Mesenteric fat pad (tissue), 1 donor: ENCODE data around the gene UBE2Q2. TPM values are rescaled to one million over a fixed set of nuclear protein-coding genes. Genes with fewer than 3 reads are reported as not detected.
A peak's percentile ranks its signal among the peaks of the same experiment; 100 is the strongest.
"Not testable (repeated sequence)": the region's sequence is repeated elsewhere in the genome, so short reads cannot be mapped to it uniquely, and the experiment has no call there.

ENCODE experiments used
- DNase-seq: peaks from one replicate; pipeline ENCODE4 v3.0.0-alpha.2; 2020; ENCODE audit warnings: low spot score
- total RNA-seq: library from RNA; stranded (reverse); fragmentation: NEBNext Ultra II Directional; extraction: Animal tissue kit (Norgen Biotek cat#: 25700); gene quantifications from one replicate; pipeline ENCODE4 v1.2.1, GENCODE V29; 2021
- donor health status: DM: yes; HTN: yes; CAD: no.

UBE2Q2 gene
- total RNA-seq, 1 donor from 2014 or later: 34.4 TPM

DNA sequence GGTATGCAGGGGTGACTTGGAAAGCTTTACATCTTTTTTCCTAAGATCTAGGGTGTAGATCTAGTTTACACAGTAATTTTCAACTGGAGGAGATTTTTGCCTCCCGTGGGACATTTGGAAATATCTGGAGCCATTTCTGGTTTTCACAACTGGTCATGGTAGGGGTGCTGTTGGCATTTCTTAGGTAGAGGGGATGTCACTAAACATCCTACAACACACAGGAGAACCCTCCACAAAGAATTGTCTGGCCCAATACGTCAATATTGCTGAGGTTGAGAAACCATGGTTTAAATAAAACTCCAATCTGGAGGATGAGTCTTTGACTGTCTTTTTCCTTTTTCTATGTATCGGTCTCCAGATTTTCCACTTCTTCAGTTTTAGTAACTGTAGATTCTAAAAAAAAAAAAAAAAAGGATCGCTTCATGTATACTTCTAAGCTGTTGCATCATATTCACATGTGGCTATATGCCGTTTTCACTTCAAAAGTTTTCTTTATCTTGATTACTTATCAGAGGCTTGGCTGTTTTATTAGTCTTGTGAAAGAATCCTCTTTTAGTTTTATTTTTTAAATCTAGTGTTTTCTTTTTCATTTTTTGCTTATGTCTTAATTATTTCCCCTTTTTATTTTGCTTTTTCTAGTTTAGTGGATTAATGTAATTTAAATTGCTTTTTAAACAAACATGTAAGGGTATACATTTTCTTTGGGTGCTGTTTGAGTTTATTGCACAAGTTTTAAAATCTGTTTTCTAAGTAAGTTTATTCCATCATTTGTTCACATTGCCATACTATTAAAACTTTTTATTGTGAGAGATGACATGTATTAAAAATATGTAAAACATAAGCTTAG is 21.2 kb downstream of the UBE2Q2 start:
- no peak for DNase-seq

- not testable (repeated sequence) for DNase-seq
These were observed 22.8 kb downstream of the UBE2Q2 start for GRCh38 chr15:75866045-75866444.

DNA sequence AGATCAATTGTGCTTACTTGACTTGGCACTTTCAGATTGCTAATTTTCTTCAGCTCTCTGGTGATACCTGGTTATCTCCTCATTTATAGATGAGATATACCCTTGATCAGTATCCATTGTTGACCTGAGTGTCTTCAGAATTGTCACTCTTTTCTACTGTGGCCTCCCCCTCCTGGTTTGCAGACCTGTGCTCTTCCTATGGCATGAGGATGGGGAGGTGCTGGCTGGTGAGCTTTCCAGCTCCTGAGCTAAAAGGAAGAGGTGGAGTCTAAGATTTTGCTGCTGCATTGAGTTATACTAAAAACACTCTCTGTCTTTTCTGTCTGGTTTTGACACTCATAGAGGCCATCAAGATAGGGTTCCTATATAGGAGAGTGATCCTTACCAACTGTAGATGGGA is 23.7 kb downstream of the UBE2Q2 start:
- no peak for DNase-seq

DNA sequence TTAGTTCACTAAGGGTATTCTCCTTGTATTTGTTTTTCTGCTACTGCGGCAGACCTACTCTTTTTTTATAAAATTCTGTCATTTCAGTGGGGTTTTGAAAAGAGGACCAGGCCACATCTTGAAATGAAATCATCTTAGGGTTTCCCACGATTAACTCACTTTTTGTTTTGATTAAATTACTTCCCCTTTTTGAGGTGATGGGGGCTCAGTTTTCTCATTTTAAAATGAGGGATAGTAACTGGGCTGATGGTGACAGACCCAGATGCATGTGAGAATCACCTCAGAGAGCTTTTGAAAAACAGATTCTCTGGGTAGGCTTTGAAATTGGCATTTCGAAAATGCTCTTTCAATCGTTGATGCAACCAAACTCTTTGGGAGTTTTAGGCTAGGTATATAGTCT is 24.2 kb downstream of the UBE2Q2 start:
- DNase-seq: no peak

GRCh38 chr15:75868019-75868418 is 24.8 kb downstream of the UBE2Q2 start:
- no peak for DNase-seq

DNA sequence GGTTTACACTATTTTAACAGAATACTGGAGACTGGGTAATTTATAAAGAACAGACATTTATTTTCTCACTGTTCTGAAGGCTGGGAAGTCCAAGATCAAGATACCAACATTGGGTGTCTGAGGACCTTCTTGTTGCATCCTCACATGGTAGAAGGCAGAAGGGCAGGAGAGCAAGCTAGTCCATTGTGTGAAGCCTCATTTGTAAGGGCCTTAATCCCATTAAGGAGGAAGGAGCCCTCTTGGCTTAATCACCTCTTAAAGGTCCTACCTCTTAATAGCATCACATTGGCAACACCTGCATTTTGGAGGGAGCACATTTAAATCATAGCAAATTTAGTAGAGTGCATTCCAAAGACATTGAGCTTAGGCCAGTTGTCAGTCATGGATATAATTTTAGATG is 26.2 kb downstream of the UBE2Q2 start:
- no peak for DNase-seq

DNA sequence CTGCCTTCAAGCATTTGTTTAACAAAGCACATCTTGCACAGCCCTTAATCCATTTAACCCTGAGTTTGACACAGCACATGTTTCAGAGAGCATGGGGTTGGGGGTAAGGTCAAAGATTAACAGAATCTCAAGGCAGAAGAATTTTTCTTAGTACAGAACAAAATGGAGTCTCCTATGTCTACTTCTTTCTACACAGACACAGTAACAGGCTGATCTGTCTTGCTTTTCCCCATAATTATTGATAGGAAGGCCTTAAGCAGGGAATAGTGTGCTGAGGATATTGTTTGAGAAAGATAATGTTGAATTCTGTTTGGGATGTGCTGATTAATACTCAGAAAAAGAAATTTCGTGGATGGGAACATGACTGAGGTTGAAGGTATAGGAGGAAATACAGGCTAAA is 28.3 kb downstream of the UBE2Q2 start:
- not testable (repeated sequence) for DNase-seq

DNA sequence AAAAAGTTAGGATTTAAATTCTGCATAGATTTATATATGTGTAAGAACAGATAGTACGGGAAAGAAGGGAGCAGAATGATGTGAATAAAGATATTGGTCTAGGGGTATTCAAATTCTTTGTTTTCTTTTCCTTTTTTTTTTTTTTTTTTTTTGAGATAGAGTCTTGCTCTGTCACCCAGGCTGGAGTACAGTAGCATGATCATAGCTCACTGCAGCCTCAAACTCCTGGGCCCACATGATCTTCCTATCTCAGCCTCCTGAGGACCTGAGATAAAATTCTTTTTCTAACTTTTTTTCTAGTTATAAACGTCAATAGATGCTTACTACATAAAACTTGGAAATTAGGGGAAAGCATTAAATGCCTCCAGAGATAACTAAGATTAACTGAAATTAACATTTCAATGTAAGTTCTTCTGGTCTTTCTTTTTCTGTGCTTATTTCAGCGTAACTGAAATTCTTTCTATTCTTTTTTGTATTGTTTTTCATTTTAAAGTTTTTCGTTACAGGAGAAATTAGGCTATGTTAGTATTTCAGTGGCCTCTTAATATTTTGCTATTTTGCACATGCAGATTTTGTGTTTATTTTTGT is 29.2 kb downstream of the UBE2Q2 start:
- no peak for DNase-seq

DNA sequence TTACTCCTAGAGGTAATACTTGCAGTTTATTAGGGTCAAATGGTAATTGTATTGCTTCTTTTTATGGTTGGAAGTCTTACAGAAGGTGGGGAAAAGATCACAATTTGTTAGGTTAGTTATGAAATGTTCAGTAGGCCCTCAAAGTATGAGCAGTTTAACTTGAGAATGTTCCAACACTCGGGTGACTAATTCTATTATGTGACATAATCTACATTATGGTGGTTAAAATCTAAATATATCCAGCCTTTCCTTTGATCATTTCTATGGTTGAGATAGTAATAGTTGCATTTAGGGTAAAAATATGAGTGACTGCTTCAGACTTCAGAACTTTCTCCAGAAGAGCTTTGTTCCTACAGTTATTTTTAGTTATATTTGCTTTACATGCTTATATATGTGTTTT is 40.8 kb downstream of the UBE2Q2 start:
- no peak for DNase-seq

DNA sequence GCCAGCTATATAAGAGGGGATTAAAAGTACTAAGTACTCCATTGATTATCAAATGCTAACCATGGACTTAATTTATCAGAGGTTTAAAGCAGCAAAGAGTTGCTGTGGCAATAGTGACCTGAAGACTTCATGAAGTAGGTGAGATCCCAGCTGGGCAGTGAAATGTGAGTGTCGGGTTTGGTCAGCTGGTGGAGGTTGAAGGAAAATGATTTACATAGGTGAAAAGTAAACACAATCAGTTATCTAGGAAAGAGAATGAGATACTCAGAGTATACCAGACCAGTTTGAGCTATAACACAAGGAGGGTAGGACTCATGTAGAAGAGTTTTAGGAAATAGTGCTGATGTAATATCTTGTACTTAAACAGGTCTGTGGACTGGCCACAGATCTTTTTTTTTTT is 43.9 kb downstream of the UBE2Q2 start:
- no peak for DNase-seq

DNA sequence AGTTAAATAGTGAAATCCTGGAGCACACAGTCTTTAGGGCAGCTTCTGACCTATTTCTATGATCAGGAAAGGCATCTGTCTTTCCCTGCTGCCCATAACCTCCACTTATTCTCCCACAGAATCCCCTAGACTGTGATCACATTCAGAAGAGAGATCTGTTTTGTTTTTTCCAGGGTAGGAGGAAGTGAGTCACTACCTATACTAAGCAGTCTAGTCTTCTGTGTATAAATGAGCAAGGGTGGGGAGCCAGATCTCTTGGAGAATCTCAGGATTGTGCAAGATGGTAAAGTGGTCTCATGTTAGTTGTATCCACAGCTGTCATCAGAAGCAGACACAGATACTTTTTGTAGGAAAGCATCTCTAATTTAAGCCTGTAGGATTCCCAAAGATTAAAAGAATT is 48.6 kb downstream of the UBE2Q2 start:
- no peak for DNase-seq

- no peak for DNase-seq
These were observed 52.5 kb downstream of the UBE2Q2 start for GRCh38 chr15:75895731-75896130.

- no peak for DNase-seq
These were observed 57.3 kb downstream of the UBE2Q2 start for GRCh38 chr15:75900577-75900976.

DNA sequence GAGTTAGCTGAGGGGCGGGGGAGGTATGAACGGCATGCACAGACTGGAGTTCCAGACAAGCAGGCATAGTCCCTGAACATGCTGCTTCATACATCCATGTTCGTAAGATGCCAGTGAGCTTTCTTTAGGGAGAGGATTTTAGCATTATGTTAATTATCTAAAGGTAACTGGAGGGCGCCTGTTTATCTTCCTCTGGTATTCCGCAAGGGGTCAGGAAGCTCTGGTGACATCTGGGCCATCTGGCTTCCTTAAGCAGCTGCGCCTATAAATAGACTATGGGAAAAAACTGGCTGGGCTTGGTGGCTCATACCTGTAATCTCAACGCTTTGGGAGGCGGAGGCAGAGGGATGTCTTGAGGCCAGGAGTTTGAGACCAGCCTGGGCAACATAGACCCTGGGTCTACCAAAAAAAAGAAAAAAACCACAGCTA is 58.9 kb downstream of the UBE2Q2 start:
- no peak for DNase-seq

DNA sequence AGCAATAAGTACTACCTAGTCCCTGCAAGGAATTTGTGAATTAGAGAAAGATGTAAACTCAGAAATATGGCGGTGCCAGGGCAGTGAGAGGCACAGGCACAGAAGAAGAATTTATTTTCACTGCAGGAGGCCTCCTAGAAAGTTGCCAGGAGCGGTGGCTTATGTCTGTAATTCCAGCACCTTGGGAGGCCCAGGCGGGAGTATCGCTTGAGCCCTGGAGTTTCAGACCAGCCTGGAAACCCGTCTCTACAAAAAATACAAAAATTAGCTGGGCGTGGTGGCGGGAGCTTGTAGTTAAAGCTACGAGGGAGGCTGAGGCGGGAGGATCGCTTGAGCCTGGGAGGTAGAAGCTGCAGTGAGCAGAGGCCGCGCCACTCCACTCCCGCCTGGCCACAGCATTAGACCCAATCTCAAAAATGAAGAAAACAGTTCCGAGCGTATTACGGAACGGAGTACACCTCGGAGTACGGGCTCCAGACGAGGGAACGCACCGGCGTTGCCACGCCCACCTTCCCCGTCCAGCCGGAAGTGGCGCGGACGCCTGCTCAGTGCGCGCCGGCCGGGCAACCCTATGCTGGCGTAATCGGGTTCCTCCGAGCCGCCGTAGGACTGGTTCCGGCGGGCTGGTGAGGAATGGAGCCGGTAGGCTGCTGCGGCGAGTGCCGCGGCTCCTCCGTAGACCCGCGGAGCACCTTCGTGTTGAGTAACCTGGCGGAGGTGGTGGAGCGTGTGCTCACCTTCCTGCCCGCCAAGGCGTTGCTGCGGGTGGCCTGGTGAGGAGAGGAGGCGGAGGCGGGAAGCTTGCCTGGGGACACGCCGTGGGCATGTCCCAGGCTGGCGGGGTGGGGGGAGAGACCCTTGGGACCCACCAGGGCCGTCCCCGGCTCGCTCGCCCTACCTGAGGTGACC is 60.3 kb downstream of the UBE2Q2 start, which contains the start of gene FBXO22:
FBXO22 (plus strand) TSS at position 548 of the 909 bp plus-strand sequence; CDS start at position 634, 86 bp downstream.
- DNase-seq: peak; percentile 97

GRCh38 chr15:75905231-75905630 is 62.0 kb downstream of the UBE2Q2 start:
- DNase-seq: no peak

DNA sequence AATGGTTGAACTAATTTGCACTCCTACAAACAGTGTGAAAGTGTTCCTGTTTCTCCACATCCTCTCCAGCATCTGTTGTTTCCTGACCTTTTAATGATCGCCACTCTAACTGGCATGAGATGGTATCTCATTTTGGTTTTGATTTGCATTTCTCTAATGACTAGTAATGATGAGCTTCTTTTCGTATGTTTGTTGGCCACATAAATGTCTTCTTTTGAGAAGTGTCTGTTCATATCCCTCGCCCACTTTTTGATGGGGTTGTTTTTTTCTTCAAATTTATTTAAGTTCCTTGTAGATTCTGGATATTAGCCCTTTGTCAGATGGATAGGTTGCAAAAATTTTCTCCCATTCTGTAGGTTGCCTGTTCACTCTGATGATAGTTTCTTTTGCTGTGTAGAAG is 67.1 kb downstream of the UBE2Q2 start:
- not testable (repeated sequence) for DNase-seq

DNA sequence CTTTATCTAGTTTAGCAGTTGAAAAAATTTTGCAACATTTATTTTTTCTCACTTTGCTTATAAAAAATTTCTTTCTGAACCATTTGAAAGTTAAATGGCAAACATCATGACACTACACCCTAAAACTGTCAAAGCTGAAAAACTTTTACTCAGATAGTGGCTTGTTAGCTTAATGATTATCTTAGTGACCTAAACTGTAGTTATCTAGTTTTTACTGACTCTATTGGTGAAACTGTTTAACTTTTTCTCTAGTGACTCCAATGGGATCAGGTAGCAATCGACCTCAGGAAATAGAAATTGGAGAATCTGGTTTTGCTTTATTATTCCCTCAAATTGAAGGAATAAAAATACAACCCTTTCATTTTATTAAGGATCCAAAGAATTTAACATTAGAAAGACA is 73.7 kb downstream of the UBE2Q2 start:
- DNase-seq: no peak

DNA sequence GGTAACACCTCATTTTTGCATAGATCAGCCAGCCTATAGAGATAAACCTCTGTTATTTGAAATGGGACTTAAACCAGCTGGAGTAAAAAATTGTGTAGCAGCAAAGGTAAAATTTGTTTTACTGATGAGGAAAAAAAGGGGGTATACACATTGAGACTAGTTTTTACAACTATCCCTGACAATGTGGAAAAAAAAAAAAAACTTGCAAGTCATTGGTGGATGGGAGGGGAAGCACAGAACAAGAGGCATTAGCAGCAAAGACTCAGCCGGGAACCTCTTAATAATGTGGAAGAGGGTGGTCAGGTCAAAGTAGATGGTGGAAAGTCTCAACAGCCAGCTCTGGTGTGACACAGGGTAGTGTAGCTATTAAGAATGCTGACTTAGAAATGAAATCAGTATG is 74.9 kb downstream of the UBE2Q2 start:
- DNase-seq: no peak

- no peak for DNase-seq
These were observed 76.8 kb downstream of the UBE2Q2 start for GRCh38 chr15:75920079-75920478.
